RWPE1 (cell line): Measurements from ENCODE around the gene IFFO2.

Experiments
- CTCF ChIA-PET: fragments of 350-600 bp; sonication (Branson Sonifier 250); formaldehyde crosslinking; extraction: SDS; loops from one replicate; lab custom pipeline; 2021; lab: Yijun Ruan, JAX
- POLR2A ChIA-PET: fragments of 400-600 bp; formaldehyde crosslinking; extraction: SDS; loops from one replicate; lab custom pipeline; 2020; ENCODE audit warnings: antibody characterized with exemption; ENCODE audit not compliant: low non-redundant PET; lab: Yijun Ruan, JAX
- DNase-seq: peaks from one replicate; pipeline ENCODE4 v3.0.0; 2012; ENCODE audit warnings: low spot score
- H3K27ac ChIP-seq: fragments of 450-650 bp; 2 replicates; pipeline ENCODE4 v1.5.1; 2017
- TF ChIP-seq, protein P1 (sequence below): fragments of 450-650 bp; conservative IDR thresholded peaks from 2 replicates; pipeline ENCODE4 v1.5.1; 2017; ENCODE audit warnings: low read depth, mild to moderate bottlenecking

Gene IFFO2

DNA sequence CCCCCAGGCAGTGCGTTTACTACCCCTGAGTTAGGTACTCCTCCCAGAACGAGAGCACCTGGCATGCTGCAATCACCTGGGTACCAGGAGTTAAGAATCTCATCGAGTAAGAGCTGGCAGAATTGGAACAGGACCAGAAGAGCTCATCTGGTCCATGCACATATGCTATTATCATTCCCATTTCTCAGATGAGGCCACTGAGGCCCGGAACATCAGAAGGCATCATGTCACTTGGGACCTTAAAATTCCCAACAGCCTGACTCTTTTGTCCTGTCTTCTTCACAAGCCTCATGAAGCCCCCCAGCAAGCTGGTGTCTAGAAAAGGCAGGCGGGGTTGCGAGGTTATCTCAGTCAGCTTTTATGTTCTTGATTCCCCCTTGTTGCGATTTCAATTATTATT lies 13.9 kb upstream of the IFFO2 start:
- TF ChIP-seq, protein P1, sequence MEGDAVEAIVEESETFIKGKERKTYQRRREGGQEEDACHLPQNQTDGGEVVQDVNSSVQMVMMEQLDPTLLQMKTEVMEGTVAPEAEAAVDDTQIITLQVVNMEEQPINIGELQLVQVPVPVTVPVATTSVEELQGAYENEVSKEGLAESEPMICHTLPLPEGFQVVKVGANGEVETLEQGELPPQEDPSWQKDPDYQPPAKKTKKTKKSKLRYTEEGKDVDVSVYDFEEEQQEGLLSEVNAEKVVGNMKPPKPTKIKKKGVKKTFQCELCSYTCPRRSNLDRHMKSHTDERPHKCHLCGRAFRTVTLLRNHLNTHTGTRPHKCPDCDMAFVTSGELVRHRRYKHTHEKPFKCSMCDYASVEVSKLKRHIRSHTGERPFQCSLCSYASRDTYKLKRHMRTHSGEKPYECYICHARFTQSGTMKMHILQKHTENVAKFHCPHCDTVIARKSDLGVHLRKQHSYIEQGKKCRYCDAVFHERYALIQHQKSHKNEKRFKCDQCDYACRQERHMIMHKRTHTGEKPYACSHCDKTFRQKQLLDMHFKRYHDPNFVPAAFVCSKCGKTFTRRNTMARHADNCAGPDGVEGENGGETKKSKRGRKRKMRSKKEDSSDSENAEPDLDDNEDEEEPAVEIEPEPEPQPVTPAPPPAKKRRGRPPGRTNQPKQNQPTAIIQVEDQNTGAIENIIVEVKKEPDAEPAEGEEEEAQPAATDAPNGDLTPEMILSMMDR, result no peak
- CTCF ChIA-PET, result interaction anchor here (2.2 kb wide), 1 partner anchor 86 kb away, joined by 7 read pairs; no protein-coding TSS in a partner anchor
- H3K27ac ChIP-seq, result no peak overlapping the region
- no peak for DNase-seq
- POLR2A ChIA-PET, result no interaction called here

DNA sequence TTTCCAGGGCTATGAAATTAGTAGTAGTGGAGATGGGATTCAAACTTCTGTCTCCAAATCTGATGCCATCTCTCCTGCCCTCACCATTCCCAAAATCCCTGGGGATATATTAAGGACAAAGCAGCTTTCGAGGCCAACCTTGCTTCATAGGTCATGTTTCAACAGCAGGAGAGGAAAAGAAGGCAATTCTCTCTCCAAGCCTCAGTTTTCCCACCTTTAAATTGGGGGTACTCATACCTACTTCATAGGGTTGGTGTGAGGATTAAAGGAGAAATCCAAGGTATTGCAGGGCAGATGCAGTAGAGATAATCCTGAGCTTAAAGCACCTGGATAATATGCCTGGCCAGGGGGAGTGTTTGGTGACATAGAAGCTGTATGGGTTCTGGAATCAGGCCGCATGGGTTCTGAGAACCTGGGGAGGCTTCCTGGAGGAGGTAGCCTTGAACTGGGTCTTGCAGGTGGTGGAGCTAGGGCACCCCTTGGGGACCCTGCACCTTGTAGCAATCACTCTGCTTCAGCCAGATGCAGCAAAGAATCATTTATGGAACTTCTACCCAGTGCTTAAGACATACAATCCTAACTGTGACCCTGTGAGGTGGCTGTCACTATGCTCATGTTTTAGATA lies 10.7 kb upstream of the IFFO2 start:
- H3K27ac ChIP-seq, result no peak overlapping the region
- TF ChIP-seq, protein P1, result no peak
- CTCF ChIA-PET, result interaction anchor here (0.6 to 0.9 kb wide), 3 partner anchors 45 to 370 kb away, joined by 4 read pairs; no protein-coding TSS in a partner anchor
- POLR2A ChIA-PET, result no interaction called here
- no peak for DNase-seq

DNA sequence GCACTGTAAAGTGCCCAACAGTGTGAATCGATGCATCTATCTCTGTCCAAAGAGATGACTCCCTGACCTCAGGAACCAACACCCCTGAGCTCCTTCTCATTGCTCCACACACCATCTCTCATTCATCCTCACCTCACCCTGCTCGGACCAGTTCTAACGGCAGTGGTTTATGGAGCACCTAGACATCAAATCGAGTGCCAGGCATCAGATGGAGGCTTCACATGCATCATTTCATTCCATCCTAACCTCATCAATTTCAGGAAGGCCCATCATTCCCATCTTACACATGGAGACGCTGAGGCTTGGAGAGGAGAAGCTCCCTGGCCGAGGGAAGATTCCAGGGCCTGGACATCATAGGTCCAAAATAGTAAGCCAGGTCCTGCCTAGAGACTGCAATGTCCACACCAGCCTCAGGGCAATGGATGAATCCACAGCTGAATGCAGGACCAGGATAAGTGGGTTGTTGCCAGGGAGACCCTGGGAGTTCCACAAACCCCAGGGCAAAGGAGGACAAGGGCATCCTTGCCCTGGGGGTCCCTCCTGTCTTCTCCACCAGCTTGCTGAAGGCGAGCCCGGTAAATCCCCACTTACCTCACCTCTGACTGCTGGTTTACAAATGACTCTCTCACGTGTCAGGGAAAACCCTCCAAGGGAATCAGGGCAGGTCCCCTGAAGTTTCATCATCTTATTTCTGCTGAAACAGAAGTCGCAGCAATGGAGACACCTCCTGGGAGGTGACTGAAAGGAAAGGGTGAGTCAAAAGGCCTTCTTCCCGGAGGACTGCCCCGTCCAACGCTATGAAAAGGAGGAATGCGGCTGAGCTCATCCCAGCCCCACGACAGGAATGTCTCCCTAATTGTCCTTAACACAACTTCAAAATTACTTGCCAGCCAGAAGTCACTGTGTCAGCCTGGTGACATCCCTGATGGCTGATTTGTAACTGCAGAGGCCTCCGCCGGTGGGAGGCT lies 9.0 kb upstream of the IFFO2 start:
- ChIA-PET CTCF (interaction anchor here (0.6 to 0.7 kb wide), 2 partner anchors 14 to 32 kb away, joined by 3 to 4 read pairs; no protein-coding TSS in a partner anchor), POLR2A (no interaction called here)
- DNase-seq, result peak; percentile 55
- H3K27ac ChIP-seq, result peak overlapping the region; percentile 67
- TF ChIP-seq, protein P1, result no peak

DNA sequence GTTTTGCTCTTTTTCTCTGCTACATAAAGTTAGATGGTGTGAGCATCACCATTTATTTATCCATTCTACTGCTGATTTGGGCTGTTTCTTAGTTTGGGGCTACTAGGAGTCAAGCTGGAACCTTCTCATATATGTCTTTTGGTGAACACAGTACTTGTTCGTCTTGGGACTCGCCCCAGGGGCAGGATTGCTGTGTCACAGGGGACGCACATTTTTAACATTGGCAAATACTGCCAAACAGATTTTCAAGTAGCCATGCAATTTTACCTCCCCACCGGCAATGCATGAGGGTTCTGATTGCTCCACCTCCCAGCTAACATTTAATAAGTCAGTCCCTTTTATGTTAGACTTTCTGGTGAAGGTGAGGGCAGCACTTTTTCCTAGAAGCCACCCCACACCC lies 7.5 kb upstream of the IFFO2 start:
- POLR2A ChIA-PET, result no interaction called here
- H3K27ac ChIP-seq, result no peak overlapping the region
- DNase-seq, result no peak
- CTCF ChIA-PET, result interaction anchor here (0.5 kb wide), 1 partner anchor 56 kb away, joined by 3 read pairs; no protein-coding TSS in a partner anchor
- TF ChIP-seq, protein P1, result no peak

DNA sequence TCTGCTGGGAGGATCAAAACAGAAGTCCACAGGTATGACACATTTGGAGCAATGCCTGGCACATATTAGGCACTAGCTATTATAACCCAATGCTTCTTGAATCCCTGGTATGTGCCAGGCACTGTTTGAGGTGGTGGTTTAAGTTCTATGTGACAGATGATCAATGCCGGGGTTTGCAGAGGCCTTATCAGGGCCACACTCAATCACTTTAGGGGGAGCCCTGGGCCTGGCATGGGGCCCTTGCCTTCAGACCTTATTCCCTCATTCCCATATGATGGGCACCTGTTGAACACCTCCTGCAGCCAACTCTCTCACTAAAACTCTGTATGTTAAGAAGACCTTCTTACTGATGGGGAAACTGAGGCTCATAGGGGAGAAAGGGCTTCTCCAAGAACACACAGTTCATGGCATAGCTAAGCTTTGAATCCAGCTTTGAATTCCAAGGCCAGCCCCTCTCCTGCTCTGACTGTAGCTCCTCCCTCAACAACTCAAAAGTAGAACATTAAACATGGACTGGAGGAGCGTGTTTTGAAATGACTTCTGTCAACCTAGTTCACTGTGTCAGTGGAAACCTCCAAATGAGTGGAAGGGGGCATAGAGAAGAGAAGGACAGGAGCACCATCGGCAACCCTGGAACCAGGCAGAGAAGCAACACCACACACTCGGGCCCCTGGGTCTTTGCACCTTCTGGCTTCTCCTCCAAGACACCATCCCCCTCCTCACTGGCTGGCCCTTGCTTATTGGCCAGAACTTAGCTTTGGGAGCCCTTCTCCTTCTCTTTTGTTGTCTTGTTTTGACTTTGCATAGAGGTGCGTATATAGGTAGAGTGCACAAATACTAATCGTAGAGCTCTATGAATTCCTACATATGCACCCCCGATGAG lies 6.6 kb upstream of the IFFO2 start:
- ChIA-PET POLR2A (interaction anchor here (0.6 kb wide), 1 partner anchor 23 kb away, joined by 4 read pairs; no protein-coding TSS in a partner anchor), CTCF (interaction anchor here (1.0 kb wide), 1 partner anchor 79 kb away, joined by 3 read pairs; no protein-coding TSS in a partner anchor)
- TF ChIP-seq, protein P1, result no peak
- peak overlapping the region; percentile 97 for H3K27ac ChIP-seq
- DNase-seq, result no peak
